SU-DHL-6 (cell line): ENCODE measurements around the gene P2RX3.

Source experiments
- H2AFZ ChIP-seq: fragments of 200-600 bp; sonication (generic); 2 replicates; pipeline ENCODE4 v1.6.1; 2014; ENCODE audit warnings: low read depth, mild to moderate bottlenecking, moderate library complexity, mixed read lengths, antibody characterized with exemption, low read length; ENCODE audit not compliant: severe bottlenecking
- H3F3A ChIP-seq: fragments of 200-600 bp; shearing (Covaris generic); 2 replicates; pipeline ENCODE4 v1.6.0; 2016; ENCODE audit warnings: antibody characterized with exemption, mild to moderate bottlenecking; ENCODE audit not compliant: insufficient read depth
- H3K27ac ChIP-seq: fragments of 200-600 bp; sonication (generic); 2 replicates; pipeline ENCODE4 v1.5.1; 2016; ENCODE audit warnings: low read depth, mild to moderate bottlenecking, low read length, moderate library complexity, mixed read lengths
- H3K27me3 ChIP-seq: fragments of 200-600 bp; sonication (generic), shearing (Covaris generic); 2 replicates; pipeline ENCODE4 v1.6.0; 2014; ENCODE audit warnings: mild to moderate bottlenecking, low read length
- H3K36me3 ChIP-seq: fragments of 200-600 bp; sonication (generic); 2 replicates; pipeline ENCODE4 v1.6.1; 2014; ENCODE audit warnings: mild to moderate bottlenecking, low read length, mixed read lengths
- H3K4me2 ChIP-seq: fragments of 300-600, 200-600 bp; shearing (Covaris generic), sonication (generic); 2 replicates; pipeline ENCODE4 v1.6.0; 2014; ENCODE audit warnings: low read length, low read depth, mild to moderate bottlenecking; ENCODE audit not compliant: poor library complexity, severe bottlenecking
- H3K4me3 ChIP-seq: fragments of 200-600 bp; sonication (generic); 2 replicates; pipeline ENCODE4 v1.5.1; 2014; ENCODE audit warnings: antibody characterized with exemption, low read length, mild to moderate bottlenecking, mixed read lengths; ENCODE audit not compliant: insufficient read depth, poor library complexity, severe bottlenecking
- H3K79me2 ChIP-seq: fragments of 200-600 bp; sonication (generic); 2 replicates; pipeline ENCODE4 v1.6.1; 2014; ENCODE audit warnings: mild to moderate bottlenecking, low read length, moderate library complexity; ENCODE audit not compliant: insufficient read depth
- H3K9ac ChIP-seq: fragments of 200-600 bp; sonication (generic); 2 replicates; pipeline ENCODE4 v1.7.0; 2014; ENCODE audit warnings: mild to moderate bottlenecking, low read length
- H3K9me2 ChIP-seq: fragments of 200-600 bp; sonication (generic); replicated peaks from 2 replicates; pipeline ENCODE4 v1.6.1; 2014; ENCODE audit warnings: low read length; ENCODE audit not compliant: insufficient read depth
- H3K9me3 ChIP-seq: fragments of 200-600 bp; sonication (generic); 2 replicates; pipeline ENCODE4 v1.6.1; 2014; ENCODE audit warnings: low read length, mixed read lengths; ENCODE audit not compliant: insufficient read depth
- H4K20me1 ChIP-seq: fragments of 200-600 bp; sonication (generic); 2 replicates; pipeline ENCODE4 v1.6.1; 2014; ENCODE audit warnings: low read depth, mild to moderate bottlenecking, antibody characterized with exemption, low read length, moderate library complexity, mixed read lengths
- EZH2phosphoT487 ChIP-seq: fragments of 200-600 bp; sonication (generic), shearing (Covaris generic); conservative IDR thresholded peaks from 2 replicates; pipeline ENCODE4 v1.6.1; 2018; ENCODE audit warnings: mild to moderate bottlenecking, antibody characterized with exemption, low read length, moderate library complexity, mixed read lengths
- TF ChIP-seq, protein P1 (sequence below): fragments of 200-600 bp; sonication (generic); IDR thresholded peaks from one replicate; pipeline ENCODE4 v1.5.1; 2017; ENCODE audit warnings: antibody characterized with exemption, mild to moderate bottlenecking, low read length, moderate library complexity; ENCODE audit not compliant: insufficient read depth, poor library complexity, severe bottlenecking

The P2RX3 gene

DNA sequence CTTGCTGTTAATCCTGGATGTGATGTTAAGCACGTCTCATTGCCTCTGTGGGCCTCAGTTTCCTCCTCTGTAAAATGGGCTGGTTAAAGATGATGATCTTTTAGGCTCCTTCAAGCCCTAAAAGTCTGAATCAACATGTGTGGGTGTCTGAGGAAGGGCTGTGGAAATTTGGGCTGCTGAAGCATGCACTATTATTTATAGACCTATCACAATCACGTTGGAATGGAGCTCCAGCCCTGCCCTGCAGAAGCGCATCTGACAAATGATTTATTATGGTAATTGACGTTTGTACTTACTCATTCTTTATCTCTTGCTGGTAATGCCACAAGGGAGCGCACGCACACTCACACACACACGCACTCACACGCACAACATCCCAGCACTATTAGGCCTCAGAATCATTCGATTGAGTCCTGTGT is 20.4 kb downstream of the P2RX3 start:
- no peaks in the 10 kb centered on the region for H3F3A ChIP-seq
- H3K79me2 ChIP-seq = no peaks in the 10 kb centered on the region
- H3K4me3 ChIP-seq = no peak overlapping the region
- H4K20me1 ChIP-seq = no peaks in the 10 kb centered on the region
- H3K27me3 ChIP-seq = no peaks in the 10 kb centered on the region
- H3K36me3 ChIP-seq = no peaks in the 10 kb centered on the region
- no peaks in the 10 kb centered on the region for H3K9me3 ChIP-seq
- no peak overlapping the region for H3K4me2 ChIP-seq
- no peak overlapping the region for H2AFZ ChIP-seq
- H3K9me2 ChIP-seq = no peaks in the 10 kb centered on the region
- TF ChIP-seq, protein P1, sequence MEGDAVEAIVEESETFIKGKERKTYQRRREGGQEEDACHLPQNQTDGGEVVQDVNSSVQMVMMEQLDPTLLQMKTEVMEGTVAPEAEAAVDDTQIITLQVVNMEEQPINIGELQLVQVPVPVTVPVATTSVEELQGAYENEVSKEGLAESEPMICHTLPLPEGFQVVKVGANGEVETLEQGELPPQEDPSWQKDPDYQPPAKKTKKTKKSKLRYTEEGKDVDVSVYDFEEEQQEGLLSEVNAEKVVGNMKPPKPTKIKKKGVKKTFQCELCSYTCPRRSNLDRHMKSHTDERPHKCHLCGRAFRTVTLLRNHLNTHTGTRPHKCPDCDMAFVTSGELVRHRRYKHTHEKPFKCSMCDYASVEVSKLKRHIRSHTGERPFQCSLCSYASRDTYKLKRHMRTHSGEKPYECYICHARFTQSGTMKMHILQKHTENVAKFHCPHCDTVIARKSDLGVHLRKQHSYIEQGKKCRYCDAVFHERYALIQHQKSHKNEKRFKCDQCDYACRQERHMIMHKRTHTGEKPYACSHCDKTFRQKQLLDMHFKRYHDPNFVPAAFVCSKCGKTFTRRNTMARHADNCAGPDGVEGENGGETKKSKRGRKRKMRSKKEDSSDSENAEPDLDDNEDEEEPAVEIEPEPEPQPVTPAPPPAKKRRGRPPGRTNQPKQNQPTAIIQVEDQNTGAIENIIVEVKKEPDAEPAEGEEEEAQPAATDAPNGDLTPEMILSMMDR = no peak
- TF ChIP-seq EZH2phosphoT487 = no peak
- H3K9ac ChIP-seq = no peak overlapping the region
- H3K27ac ChIP-seq = no peak overlapping the region

DNA sequence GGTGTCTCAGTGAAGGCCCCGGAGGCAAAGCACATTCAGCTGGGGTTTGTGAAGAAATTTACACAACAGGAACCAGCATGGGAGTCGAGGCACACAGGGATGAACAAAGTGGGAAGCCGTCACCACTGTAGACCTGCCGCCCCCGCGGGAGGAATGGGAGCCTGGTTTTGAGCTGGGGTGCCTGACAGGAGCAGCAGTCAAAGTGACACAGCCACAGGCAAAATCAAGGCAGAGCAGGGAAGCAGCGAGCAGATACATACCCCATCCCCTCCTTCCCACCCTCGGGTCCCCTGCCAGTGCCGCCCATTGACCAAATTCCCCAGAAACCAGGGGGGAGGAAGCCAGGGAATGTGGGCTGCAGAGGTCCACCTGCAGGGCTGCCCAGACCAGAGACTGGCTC is 20.8 kb downstream of the P2RX3 start:
- Histone ChIP-seq H3K79me2 (no peaks in the 10 kb centered on the region), H3K27me3 (no peaks in the 10 kb centered on the region), H2AFZ (no peak overlapping the region), H4K20me1 (no peaks in the 10 kb centered on the region), H3K9ac (no peak overlapping the region), H3K4me3 (no peak overlapping the region), H3K9me2 (no peaks in the 10 kb centered on the region), H3K4me2 (no peak overlapping the region), H3K36me3 (no peaks in the 10 kb centered on the region), H3K27ac (no peak overlapping the region), H3K9me3 (no peaks in the 10 kb centered on the region), H3F3A (no peaks in the 10 kb centered on the region)
- TF ChIP-seq EZH2phosphoT487 = no peak
- TF ChIP-seq, protein P1 = no peak

DNA sequence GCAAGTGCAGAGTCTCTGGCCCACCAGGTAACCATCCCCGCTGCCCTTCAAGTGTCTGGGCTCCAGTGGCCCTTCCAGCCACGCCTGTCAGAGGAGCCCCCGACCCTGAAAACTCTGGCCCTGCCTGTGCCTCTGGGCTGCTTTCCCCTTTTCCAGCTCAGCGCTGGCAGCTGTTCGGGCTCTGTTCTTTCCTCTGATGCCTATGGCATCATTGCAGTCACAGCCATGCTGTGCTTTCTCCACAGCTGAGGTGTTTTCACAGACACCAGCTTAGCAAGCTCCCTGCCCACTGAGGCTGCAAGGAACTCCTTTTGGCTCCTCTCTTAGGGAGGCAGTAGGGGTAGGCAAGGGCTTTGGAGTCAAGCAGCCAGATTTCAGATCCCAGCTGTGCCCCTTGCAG is 21.2 kb downstream of the P2RX3 start:
- TF ChIP-seq, protein P1 = no peak
- TF ChIP-seq EZH2phosphoT487 = no peak
- Histone ChIP-seq H2AFZ (no peak overlapping the region), H3K27ac (no peak overlapping the region), H3K4me2 (no peak overlapping the region), H3K9me3 (no peaks in the 10 kb centered on the region), H3K9ac (no peak overlapping the region), H3K36me3 (no peaks in the 10 kb centered on the region), H3K4me3 (no peak overlapping the region), H3K79me2 (no peaks in the 10 kb centered on the region), H3K9me2 (no peaks in the 10 kb centered on the region), H3F3A (no peaks in the 10 kb centered on the region), H4K20me1 (no peaks in the 10 kb centered on the region), H3K27me3 (no peaks in the 10 kb centered on the region)
